HepG2 (cell line): ENCODE measurements around the gene KCNK7. TPM values are rescaled to one million over a fixed set of nuclear protein-coding genes. Genes with fewer than 3 reads are reported as not detected.
A peak's percentile ranks its signal among the peaks of the same experiment; 100 is the strongest.

ENCODE experiments used
- ATAC-seq: fragments of 200-7000 bp; cut with Tn5 transposase; 3 replicates; pipeline ENCODE4 v1.9.1; 2020; ENCODE audit warnings: mild to moderate bottlenecking, moderate library complexity
- BruUV-seq: library from RNA; stranded (reverse); fragments of 400-500 nt; replicated peaks from 2 replicates; lab custom pipeline; 2021; lab: Mats Ljungman, UMichigan
- CTCF ChIA-PET: fragments of 300-600 bp; formaldehyde crosslinking; extraction: SDS; loops from one replicate; lab custom pipeline; 2021; ENCODE audit warnings: low total read pairs, inconsistent platforms, low intra/inter-chr PET ratio; lab: Yijun Ruan, JAX
- POLR2A ChIA-PET: fragments of 350-600 bp; sonication (Branson Sonifier 250); formaldehyde crosslinking; loops from one replicate; lab custom pipeline; 2020; ENCODE audit warnings: antibody characterized with exemption, inconsistent platforms; lab: Yijun Ruan, JAX
- DNase-seq: peaks from one replicate; pipeline ENCODE4 v3.0.0-alpha.2; 2015; ENCODE audit warnings: low spot score
- FAIRE-seq: peaks from 3 replicates; lab custom pipeline; 2011; peaks lifted over from hg19 to GRCh38; lab: Jason Lieb, UNC
- H2AFZ ChIP-seq: one replicate; pipeline ENCODE4 v1.6.1; 2011; ENCODE audit warnings: low read length, inconsistent platforms
- H3K27ac ChIP-seq: fragments of 300-600 bp; 3 replicates; pipeline ENCODE4 v1.8.0; 2011; ENCODE audit warnings: mixed run types, mild to moderate bottlenecking, mixed read lengths, low read length, inconsistent platforms; ENCODE audit not compliant: insufficient read depth; ENCODE audit errors: extremely low read length
- H3K27me3 ChIP-seq, 2 experiments: fragments of 200-600 bp in 1 of 2; 2 replicates in 1 of 2; 3 replicates in 1 of 2; pipeline versions ENCODE4 v1.6.0 to v1.8.0; 2011; ENCODE audit warnings: low read length in 2 of 2, mild to moderate bottlenecking in 2 of 2, moderate library complexity in 2 of 2, inconsistent platforms in 1 of 2; ENCODE audit not compliant: insufficient read depth in 2 of 2, control insufficient read depth in 1 of 2
- H3K36me3 ChIP-seq, 2 experiments: fragments of 200-600 bp in 1 of 2; replicated peaks in 1 of 2; 2 replicates in 1 of 2; 3 replicates in 1 of 2; pipeline versions ENCODE4 v1.5.1 to v1.8.0; 2011; ENCODE audit warnings: low read length in 2 of 2, inconsistent platforms in 1 of 2; ENCODE audit not compliant: insufficient read depth in 2 of 2, control insufficient read depth in 1 of 2
- H3K4me1 ChIP-seq: 2 replicates; pipeline ENCODE4 v1.5.1; 2012; ENCODE audit warnings: low read length, inconsistent platforms; ENCODE audit not compliant: insufficient read depth
- H3K4me2 ChIP-seq: 2 replicates; pipeline ENCODE4 v1.6.0; 2011; ENCODE audit warnings: low read depth, low read length, inconsistent platforms
- H3K4me3 ChIP-seq, 3 experiments: fragments of 200-600 bp in 1 of 3; sonication (generic), shearing (Covaris generic) in 1 of 3; replicated peaks in 1 of 3; 2 replicates each; pipeline ENCODE4 v1.5.1; 2011 to 2016; ENCODE audit warnings: low read length in 3 of 3, inconsistent platforms in 2 of 3, low read depth in 2 of 3, mild to moderate bottlenecking in 2 of 3, control low read depth in 1 of 3, mixed read lengths in 1 of 3; ENCODE audit not compliant: insufficient read depth in 1 of 3
- H3K79me2 ChIP-seq: one replicate; pipeline ENCODE4 v1.6.1; 2011; ENCODE audit warnings: low read length, inconsistent platforms; ENCODE audit not compliant: insufficient read depth
- H3K9ac ChIP-seq: 2 replicates; pipeline ENCODE4 v1.6.0; 2011; ENCODE audit warnings: mild to moderate bottlenecking, low read depth, low read length, inconsistent platforms; ENCODE audit not compliant: insufficient read depth
- H3K9me3 ChIP-seq: 2 replicates; pipeline ENCODE4 v1.5.1; 2012; ENCODE audit warnings: mild to moderate bottlenecking, low read length
- H4K20me1 ChIP-seq: 2 replicates; pipeline ENCODE4 v1.6.0; 2011; ENCODE audit warnings: inconsistent platforms, mild to moderate bottlenecking, low read length, moderate library complexity; ENCODE audit not compliant: insufficient read depth
- AGO2 ChIP-seq: fragments of 200-400 bp; formaldehyde crosslinking; optimal IDR thresholded peaks from 2 replicates; pipeline ENCODE3; 2017; ENCODE audit warnings: mild to moderate bottlenecking, low read depth, low read length, moderate library complexity
- IRF2 ChIP-seq: IDR thresholded peaks from 2 replicates; pipeline ENCODE4 v1.6.1; 2018; ENCODE audit warnings: missing genetic modification reagents, missing compliant biosample characterization
- POLR2A ChIP-seq, 2 experiments: IDR thresholded peaks; 2 replicates each; pipeline ENCODE4 v1.6.1; 2011; ENCODE audit warnings: low read depth in 2 of 2, low read length in 2 of 2, mild to moderate bottlenecking in 1 of 2, moderate library complexity in 1 of 2; ENCODE audit not compliant: insufficient read depth in 1 of 2
- RBFOX2 ChIP-seq: fragments of 200-400 bp; formaldehyde crosslinking; IDR thresholded peaks from 2 replicates; pipeline ENCODE4 v1.6.1; 2017; ENCODE audit warnings: low read depth, mild to moderate bottlenecking, low read length
- ZNF597 ChIP-seq: sonication (generic); formaldehyde crosslinking; IDR thresholded peaks from 2 replicates; pipeline ENCODE4 v1.5.0; 2020; ENCODE audit warnings: missing genetic modification reagents
- ZNF749 ChIP-seq: sonication (generic); formaldehyde crosslinking; IDR thresholded peaks from 2 replicates; pipeline ENCODE4 v1.8.0; 2022; ENCODE audit warnings: mild to moderate bottlenecking, missing genetic modification reagents, moderate library complexity, borderline replicate concordance
- WGBS: methylation state at CpG from one replicate; pipeline ENCODE4 v1.1.6; 2017; ENCODE audit warnings: low lambda C conversion rate; 5-methylcytosine and 5-hydroxymethylcytosine counted together
- in situ Hi-C: cut with HindIII; loops from 2 replicates; pipeline ENCODE4 v1.10.0; 2017; ENCODE audit warnings: low pct_unique_long_range_greater_than_20kb; ENCODE audit not compliant: extremely low pct_ligation_motif_present
- intact Hi-C: fragments of 100-400 bp; cut with micrococcal nuclease; formaldehyde crosslinking; loops from one replicate; pipeline ENCODE4 v1.10.0; 2022; ENCODE audit not compliant: unreplicated experiment
- polyA plus RNA-seq, 8 experiments: library from polyadenylated mRNA; depleted of rRNA in 3 of 8; stranded (reverse) in 7 of 8; unstranded in 1 of 8; fragments of >200 nt; fragmentation: Illumina TruSeq in 4 of 8; extraction: Trizol in 4 of 8; gene quantifications; 2 replicates each; pipeline versions ENCODE4 v1.2.1 to v1.2.3, GENCODE V29; 2011 to 2016; ENCODE audit warnings: low read depth in 4 of 8, missing spikeins in 1 of 8, mixed read lengths in 1 of 8; ENCODE audit not compliant: insufficient read depth in 1 of 8
- total RNA-seq, 5 experiments: library from RNA; depleted of rRNA; stranded (reverse); fragments of >200 nt; fragmentation: Illumina TruSeq; extraction: Trizol; gene quantifications; 2 replicates each; pipeline ENCODE4 v1.2.3, GENCODE V29; 2016; ENCODE audit warnings: low read depth in 1 of 5

KCNK7 gene
- total and polyA plus RNA-seq, 2 of the 13 experiments (the other 11 are each of a cell fraction or from before 2014, with no cell fraction given), result 0.11 TPM; not detected in 1

- 98% methylated on average over 17 of the region's 29 CpGs for WGBS
- Histone ChIP-seq H3K4me3 (no peak overlapping the region), H2AFZ (no peak overlapping the region), H3K4me2 (no peak overlapping the region), H4K20me1 (0 out of 2 replicates have a peak, but pooled peaks cover 3% of the 10 kb centered on the region), H3K27me3 (no peaks in the 10 kb centered on the region; a peak in 1 of 5 replicates), H3K9ac (no peak overlapping the region), H3K9me3 (no peaks in the 10 kb centered on the region), H3K36me3 (peaks cover 23 to 59% of the 10 kb centered on the region in 2 experiments; a peak in 4 of 5 replicates), H3K27ac (no peak overlapping the region), H3K4me1 (peaks cover 20% of the 10 kb centered on the region), H3K79me2 (peaks cover 22% of the 10 kb centered on the region)
- no TSS peak for BruUV-seq
- peak; percentile 60; the same call in 1 of the 2 replicates for TF ChIP-seq RBFOX2
- no peak for TF ChIP-seq ZNF597 (CRISPR knock-in tag)
- peak; percentile 71 for TF ChIP-seq AGO2
- no peak for TF ChIP-seq ZNF749 (CRISPR knock-in tag)
- 0 out of 4 replicates have a peak, but pooled peaks of 1 of the 2 experiments have one; percentile 1 for TF ChIP-seq POLR2A (IDR thresholded peaks at IDR 0.05; ENCODE audit: insufficient read depth in 1 of 2, low read depth in 2 of 2, low read length in 2 of 2)
- no peak for TF ChIP-seq IRF2 (CRISPR knock-in tag)
- POLR2A ChIA-PET, result interaction anchor here (0.9 to 2.0 kb wide), 3 partner anchors 14 to 34 kb away, joined by 3 to 12 read pairs (median 4); partner anchors contain the start of gene SIPA1
- ATAC-seq, result no peak
- CTCF ChIA-PET, result no interaction called here
- intact Hi-C loops (no loop called here), in situ Hi-C loops (no loop called here)
- no peak for DNase-seq
- no peak for FAIRE-seq
These were observed 23.8 kb upstream of the KCNK7 start for GRCh38 chr11:65619281-65619928.
